ENCODE measurements around the gene NINL. TPM values are rescaled to one million over a fixed set of nuclear protein-coding genes. Genes with fewer than 3 reads are reported as not detected.

The NINL gene
- total RNA-seq, 1 experiment from 2014 or later: 31.5 TPM

DNA sequence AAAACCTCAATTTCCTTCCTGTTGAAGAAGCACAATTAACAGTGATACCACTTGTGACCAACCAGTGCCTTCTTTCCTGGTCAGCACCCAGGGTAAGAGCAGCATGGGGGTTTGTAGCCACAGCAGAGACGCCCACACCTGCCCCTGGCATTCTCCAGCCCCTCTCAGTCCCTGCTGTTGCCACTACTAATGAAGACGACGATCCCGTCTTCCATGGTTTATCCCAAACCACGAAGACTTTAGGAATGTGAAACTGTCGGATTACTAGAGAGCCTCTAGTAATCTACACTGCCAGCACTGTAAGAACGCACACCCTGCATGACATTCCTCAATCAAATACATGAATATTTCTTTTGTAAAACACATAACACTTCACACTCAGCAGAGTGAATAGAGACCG, 117.9 kb downstream of the NINL start:
- Histone ChIP-seq H3K36me3 (ENCODE audit: insufficient read depth, low read length, poor library complexity, severe bottlenecking) (peaks cover 62% of the 10 kb centered on the region), H3K27ac (ENCODE audit: low read depth, low read length, poor library complexity, severe bottlenecking) (no peak overlapping the region), H3K4me3 (ENCODE audit: low read depth, low read length, poor library complexity, severe bottlenecking) (no peak overlapping the region), H3K9me3 (ENCODE audit: low read depth, low read length, poor library complexity, severe bottlenecking) (no peaks in the 10 kb centered on the region), H3K4me1 (ENCODE audit: insufficient read depth, low read length, poor library complexity, severe bottlenecking) (no peaks in the 10 kb centered on the region), H3K27me3 (replicated peaks; ENCODE audit: insufficient read depth, low read depth, low read length, poor library complexity) (no peaks in the 10 kb centered on the region)
- TF ChIP-seq, protein P1, sequence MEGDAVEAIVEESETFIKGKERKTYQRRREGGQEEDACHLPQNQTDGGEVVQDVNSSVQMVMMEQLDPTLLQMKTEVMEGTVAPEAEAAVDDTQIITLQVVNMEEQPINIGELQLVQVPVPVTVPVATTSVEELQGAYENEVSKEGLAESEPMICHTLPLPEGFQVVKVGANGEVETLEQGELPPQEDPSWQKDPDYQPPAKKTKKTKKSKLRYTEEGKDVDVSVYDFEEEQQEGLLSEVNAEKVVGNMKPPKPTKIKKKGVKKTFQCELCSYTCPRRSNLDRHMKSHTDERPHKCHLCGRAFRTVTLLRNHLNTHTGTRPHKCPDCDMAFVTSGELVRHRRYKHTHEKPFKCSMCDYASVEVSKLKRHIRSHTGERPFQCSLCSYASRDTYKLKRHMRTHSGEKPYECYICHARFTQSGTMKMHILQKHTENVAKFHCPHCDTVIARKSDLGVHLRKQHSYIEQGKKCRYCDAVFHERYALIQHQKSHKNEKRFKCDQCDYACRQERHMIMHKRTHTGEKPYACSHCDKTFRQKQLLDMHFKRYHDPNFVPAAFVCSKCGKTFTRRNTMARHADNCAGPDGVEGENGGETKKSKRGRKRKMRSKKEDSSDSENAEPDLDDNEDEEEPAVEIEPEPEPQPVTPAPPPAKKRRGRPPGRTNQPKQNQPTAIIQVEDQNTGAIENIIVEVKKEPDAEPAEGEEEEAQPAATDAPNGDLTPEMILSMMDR (conservative IDR thresholded peaks at IDR 0.05; ENCODE audit: low read depth, low read length): no peak
- no peak for TF ChIP-seq EZH2 (IDR thresholded peaks at IDR 0.05; ENCODE audit: borderline replicate concordance, low read depth, low read length, poor library complexity, severe bottlenecking)
- no TSS peak for BruUV-seq (replicated peaks)
- no peak for DNase-seq (ENCODE audit: low spot score)
- ChIA-PET POLR2A (ENCODE audit: low non-redundant PET) (no interaction called here), CTCF (no interaction called here)
- intact Hi-C loops (cut with micrococcal nuclease; ENCODE audit: unreplicated experiment): loop anchor here (10.0 kb wide), 1 partner anchor 57 kb away; no protein-coding TSS in a partner anchor

- no peak overlapping the region for H3K4me3 ChIP-seq (ENCODE audit: low read depth, low read length, poor library complexity, severe bottlenecking)
- TF ChIP-seq, protein P1 (conservative IDR thresholded peaks at IDR 0.05; ENCODE audit: low read depth, low read length): no peak
- TF ChIP-seq EZH2 (IDR thresholded peaks at IDR 0.05; ENCODE audit: borderline replicate concordance, low read depth, low read length, poor library complexity, severe bottlenecking): no peak
- no peak for DNase-seq (ENCODE audit: low spot score)
- peaks cover 67% of the 10 kb centered on the region for H3K36me3 ChIP-seq (ENCODE audit: insufficient read depth, low read length, poor library complexity, severe bottlenecking)
- CTCF ChIA-PET: no interaction called here
- POLR2A ChIA-PET (ENCODE audit: low non-redundant PET): no interaction called here
- no TSS peak for BruUV-seq (replicated peaks)
- intact Hi-C loops (cut with micrococcal nuclease; ENCODE audit: unreplicated experiment): loop anchor here (10.0 kb wide), 1 partner anchor 58 kb away; no protein-coding TSS in a partner anchor
- H3K9me3 ChIP-seq (ENCODE audit: low read depth, low read length, poor library complexity, severe bottlenecking): no peaks in the 10 kb centered on the region
- H3K27ac ChIP-seq (ENCODE audit: low read depth, low read length, poor library complexity, severe bottlenecking): no peak overlapping the region
- H3K4me1 ChIP-seq (ENCODE audit: insufficient read depth, low read length, poor library complexity, severe bottlenecking): no peaks in the 10 kb centered on the region
- no peaks in the 10 kb centered on the region for H3K27me3 ChIP-seq (replicated peaks; ENCODE audit: insufficient read depth, low read depth, low read length, poor library complexity)
Measured at GRCh38 chr20:25466846-25467245, 118.5 kb downstream of the NINL start.

- no peak for DNase-seq (ENCODE audit: low spot score)
- intact Hi-C loops (cut with micrococcal nuclease; ENCODE audit: unreplicated experiment): loop anchor here (10.0 kb wide), 1 partner anchor 59 kb away; no protein-coding TSS in a partner anchor
- ChIA-PET CTCF (no interaction called here), POLR2A (ENCODE audit: low non-redundant PET) (no interaction called here)
- Histone ChIP-seq H3K27ac (ENCODE audit: low read depth, low read length, poor library complexity, severe bottlenecking) (no peak overlapping the region), H3K4me3 (ENCODE audit: low read depth, low read length, poor library complexity, severe bottlenecking) (no peak overlapping the region), H3K27me3 (replicated peaks; ENCODE audit: insufficient read depth, low read depth, low read length, poor library complexity) (no peaks in the 10 kb centered on the region), H3K9me3 (ENCODE audit: low read depth, low read length, poor library complexity, severe bottlenecking) (no peaks in the 10 kb centered on the region), H3K4me1 (ENCODE audit: insufficient read depth, low read length, poor library complexity, severe bottlenecking) (no peaks in the 10 kb centered on the region), H3K36me3 (ENCODE audit: insufficient read depth, low read length, poor library complexity, severe bottlenecking) (peaks cover 65% of the 10 kb centered on the region)
- BruUV-seq (replicated peaks): no TSS peak
- TF ChIP-seq, protein P1 (conservative IDR thresholded peaks at IDR 0.05; ENCODE audit: low read depth, low read length): no peak
- TF ChIP-seq EZH2 (IDR thresholded peaks at IDR 0.05; ENCODE audit: borderline replicate concordance, low read depth, low read length, poor library complexity, severe bottlenecking): no peak
Measured at GRCh38 chr20:25465243-25466135, 119.8 kb downstream of the NINL start.

Data from A673 (cell line).